Naive thymus-derived CD4-positive, alpha-beta T cell (primary cell): Measurements from ENCODE around the gene KPNB1. TPM values are rescaled to one million over a fixed set of nuclear protein-coding genes. Genes with fewer than 3 reads are reported as not detected.

Source experiments
- ATAC-seq: fragments of 150-1000 bp; cut with Tn5 transposase; 2 replicates; pipeline ENCODE4 v1.10.0; 2021; ENCODE audit warnings: mild to moderate bottlenecking, moderate library complexity
- CTCF ChIA-PET: fragments of 350-600 bp; sonication (Branson Sonifier 250); formaldehyde crosslinking; loops from one replicate; lab custom pipeline; 2021; ENCODE audit warnings: antibody characterized with exemption; lab: Charles Lee
- POLR2A ChIA-PET: fragments of 350-600 bp; sonication (Branson Sonifier 250); formaldehyde crosslinking; loops from one replicate; lab custom pipeline; 2021; ENCODE audit warnings: antibody characterized with exemption, inconsistent platforms; lab: Charles Lee
- DNase-seq, 9 donors: peaks; one replicate each; pipeline versions ENCODE4 v3.0.0 to v3.0.0-alpha.2; 2020 to 2022; ENCODE audit warnings: mixed read lengths in 1 of 9
- H3K27ac ChIP-seq: one replicate; pipeline ENCODE4 v1.7.0; 2013; ENCODE audit warnings: mild to moderate bottlenecking, low read depth, low read length, moderate library complexity
- H3K27me3 ChIP-seq, 2 donors: one replicate each; pipeline ENCODE4 v1.7.0; 2013; ENCODE audit warnings: low read length in 2 of 2, mild to moderate bottlenecking in 2 of 2, moderate library complexity in 2 of 2; ENCODE audit not compliant: control insufficient read depth in 2 of 2, insufficient read depth in 2 of 2
- H3K36me3 ChIP-seq, 3 experiments: 1 replicate in 2 of 3; 2 replicates in 1 of 3; pipeline ENCODE4 v1.7.0; 2013; ENCODE audit warnings: low read length in 3 of 3, mild to moderate bottlenecking in 3 of 3, moderate library complexity in 1 of 3; ENCODE audit not compliant: insufficient read depth in 3 of 3, control insufficient read depth in 2 of 3
- H3K4me1 ChIP-seq, 2 donors: one replicate each; pipeline ENCODE4 v1.7.0; 2013; ENCODE audit warnings: low read length in 2 of 2, mild to moderate bottlenecking in 2 of 2, moderate library complexity in 1 of 2; ENCODE audit not compliant: control insufficient read depth in 2 of 2, insufficient read depth in 2 of 2
- H3K4me3 ChIP-seq: 2 replicates; pipeline ENCODE4 v1.7.0; 2013; ENCODE audit warnings: mild to moderate bottlenecking, low read length
- H3K9me3 ChIP-seq, 3 experiments: 1 replicate in 2 of 3; 2 replicates in 1 of 3; pipeline ENCODE4 v1.7.0; 2013; ENCODE audit warnings: low read length in 3 of 3; ENCODE audit not compliant: control insufficient read depth in 2 of 3
- H3K27ac Mint-ChIP-seq, 9 donors: one replicate each; pipeline ENCODE4 v1.8.0; 2020 to 2022; ENCODE audit warnings: mixed read lengths in 9 of 9, mild to moderate bottlenecking in 8 of 9, moderate library complexity in 5 of 9, inconsistent platforms in 2 of 9
- H3K27me3 Mint-ChIP-seq, 5 donors: one replicate each; pipeline ENCODE4 v1.8.0; 2021 to 2022; ENCODE audit warnings: mixed read lengths in 5 of 5, mild to moderate bottlenecking in 1 of 5
- H3K36me3 Mint-ChIP-seq, 5 donors: one replicate each; pipeline ENCODE4 v1.8.0; 2020 to 2022; ENCODE audit warnings: mixed read lengths in 5 of 5, mild to moderate bottlenecking in 3 of 5, inconsistent platforms in 1 of 5
- H3K4me1 Mint-ChIP-seq, 7 donors: one replicate each; pipeline ENCODE4 v1.8.0; 2020 to 2022; ENCODE audit warnings: mixed read lengths in 7 of 7, mild to moderate bottlenecking in 3 of 7, inconsistent platforms in 1 of 7
- H3K4me3 Mint-ChIP-seq, 10 donors: one replicate each; pipeline ENCODE4 v1.8.0; 2020 to 2022; ENCODE audit warnings: mild to moderate bottlenecking in 10 of 10, mixed read lengths in 10 of 10, moderate library complexity in 6 of 10, inconsistent platforms in 2 of 10
- H3K9me3 Mint-ChIP-seq, 11 donors: one replicate each; pipeline ENCODE4 v1.8.0; 2020 to 2022; ENCODE audit warnings: mixed read lengths in 11 of 11, mild to moderate bottlenecking in 4 of 11, inconsistent platforms in 1 of 11, moderate library complexity in 1 of 11
- intact Hi-C, 2 donors: fragments of 100-400 bp; cut with micrococcal nuclease; formaldehyde crosslinking; loops; one replicate each; pipeline ENCODE4 v1.15.1; 2023
- polyA plus RNA-seq, 2 donors: library from polyadenylated mRNA; unstranded; fragments of 300-500 nt; fragmentation: Illumina TruSeq; gene quantifications; one replicate each; pipeline ENCODE4 v1.2.3, GENCODE V29; 2021
- total RNA-seq, 6 experiments: library from RNA in 5 of 6; stranded (reverse) in 5 of 6; gene quantifications; 1 replicate in 5 of 6; 2 replicates in 1 of 6; pipeline ENCODE4 v1.2.3 and lab custom pipeline; 2021 to 2026

The KPNB1 gene
- total and polyA plus RNA-seq, 7 experiments from 2014 or later, result 21.1 to 465 (median 205) TPM

GRCh38 chr17:47735139-47735464 lies 85.4 kb downstream of the KPNB1 start:
- H3K4me3 Mint-ChIP-seq, result peak overlapping the region in 9 of 10 donors; percentile 9 to 96 (median 81)
- DNase-seq (no peak), ATAC-seq (no peak)
- CTCF ChIA-PET, result interaction anchor here (0.5 to 0.6 kb wide), 2 partner anchors 11 to 169 kb away, joined by 3 read pairs; no protein-coding TSS in a partner anchor
- H3K27me3 Mint-ChIP-seq, result peaks cover 0 to 14% (median 5%) of the 10 kb centered on the region in 5 donors
- H3K4me1 Mint-ChIP-seq, result peaks cover 11 to 64% (median 25%) of the 10 kb centered on the region in 7 donors
- Histone ChIP-seq H3K27me3 (no peaks in the 10 kb centered on the region), H3K9me3 (no peaks in the 10 kb centered on the region), H3K36me3 (no peaks in the 10 kb centered on the region), H3K27ac (no peak overlapping the region), H3K4me1 (peaks cover 17 to 45% of the 10 kb centered on the region in 2 donors), H3K4me3 (peak overlapping the region; percentile 75)
- intact Hi-C loops, result loop anchor here in 1 of 2 donors (5.0 kb wide), 1 partner anchor 1997 kb away; no protein-coding TSS in a partner anchor
- no peaks in the 10 kb centered on the region for H3K9me3 Mint-ChIP-seq
- POLR2A ChIA-PET, result no interaction called here
- H3K27ac Mint-ChIP-seq, result peak overlapping the region in 3 of 9 donors; percentile 17 to 94 (median 73)
- peaks cover 0 to 2% (median 0%) of the 10 kb centered on the region in 5 donors for H3K36me3 Mint-ChIP-seq

Other genes starting within 250 kb of the KPNB1 start
- 100 to 1,000 TPM in 3 of 5 experiments, 10 to 100 TPM in 2; 84.4 to 129 (median 111) TPM for gene NPEPPS, start 118.8 kb upstream of the KPNB1 start, total RNA-seq
- gene NPEPPS, start 118.8 kb upstream of the KPNB1 start, polyA plus RNA-seq, result 10 to 100 TPM; 33.6 to 41.0 TPM
- gene TBKBP1, start 44.2 kb downstream of the KPNB1 start, total RNA-seq, result 10 to 100 TPM in 1 of 5 experiments, 1 to 10 TPM in 4; 1.9 to 13.3 (median 2.9) TPM
- under 1 TPM in 1 of 2 donors, not detected in 1; 0.08 TPM for gene TBKBP1, start 44.2 kb downstream of the KPNB1 start, polyA plus RNA-seq
- 10 to 100 TPM in 2 of 5 experiments, 1 to 10 TPM in 3; 1.3 to 38.6 (median 4.5) TPM for gene TBX21, start 83.3 kb downstream of the KPNB1 start, total RNA-seq
- gene TBX21, start 83.3 kb downstream of the KPNB1 start, polyA plus RNA-seq, result under 1 TPM; 0.13 to 0.43 TPM
- gene OSBPL7, start 171.9 kb downstream of the KPNB1 start, total RNA-seq, result 10 to 100 TPM; 36.6 to 46.1 (median 41.4) TPM
- gene OSBPL7, start 171.9 kb downstream of the KPNB1 start, polyA plus RNA-seq, result 1 to 10 TPM; 4.0 to 6.3 TPM
- 10 to 100 TPM; 33.6 to 51.2 (median 35.7) TPM for gene MRPL10, start 181.6 kb downstream of the KPNB1 start, total RNA-seq
- gene MRPL10, start 181.6 kb downstream of the KPNB1 start, polyA plus RNA-seq, result 10 to 100 TPM; 36.5 to 44.0 TPM
- 1 to 10 TPM in 2 of 5 experiments, under 1 TPM in 3; 0.20 to 1.7 (median 0.66) TPM for gene LRRC46, start 181.8 kb downstream of the KPNB1 start, total RNA-seq
- 1 to 10 TPM; 1.2 to 1.8 TPM for gene LRRC46, start 181.8 kb downstream of the KPNB1 start, polyA plus RNA-seq
- gene SCRN2, start 191.4 kb downstream of the KPNB1 start, total RNA-seq, result 10 to 100 TPM; 33.4 to 55.9 (median 41.4) TPM
- 10 to 100 TPM; 27.5 to 34.8 TPM for gene SCRN2, start 191.4 kb downstream of the KPNB1 start, polyA plus RNA-seq
- under 1 TPM in 3 of 5 experiments, not detected in 2; 0.16 to 0.29 (median 0.22) TPM for gene SP6, start 201.2 kb downstream of the KPNB1 start, total RNA-seq
- gene SP6, start 201.2 kb downstream of the KPNB1 start, polyA plus RNA-seq, result under 1 TPM in 1 of 2 donors, not detected in 1; 0.05 TPM
- 10 to 100 TPM; 25.2 to 36.5 (median 30.8) TPM for gene SP2, start 246.3 kb downstream of the KPNB1 start, total RNA-seq
- 10 to 100 TPM in 1 of 2 donors, 1 to 10 TPM in 1; 7.9 to 15.6 TPM for gene SP2, start 246.3 kb downstream of the KPNB1 start, polyA plus RNA-seq